Calu3 (cell line): ENCODE results near the gene PCDH9. TPM values are rescaled to one million over a fixed set of nuclear protein-coding genes. Genes with fewer than 3 reads are reported as not detected.

Experiments used
- BruUV-seq: library from RNA; stranded (reverse); fragments of 400-500 nt; replicated peaks from 2 replicates; lab custom pipeline; 2021; lab: Mats Ljungman, UMichigan
- CTCF ChIA-PET: fragments of 300-600 bp; sonication (Branson Sonifier 250); formaldehyde crosslinking; loops from one replicate; lab custom pipeline; 2022; ENCODE audit warnings: antibody characterized with exemption; lab: Charles Lee
- DNase-seq: peaks from one replicate; pipeline ENCODE4 v3.0.0; 2022
- H3K27ac Mint-ChIP-seq: one replicate; pipeline ENCODE4 v1.8.0; 2022; ENCODE audit warnings: mixed read lengths; ENCODE audit not compliant: unreplicated experiment
- H3K27me3 Mint-ChIP-seq: one replicate; pipeline ENCODE4 v1.8.0; 2022; ENCODE audit warnings: mixed read lengths; ENCODE audit not compliant: unreplicated experiment
- H3K36me3 Mint-ChIP-seq: one replicate; pipeline ENCODE4 v1.8.0; 2022; ENCODE audit warnings: mild to moderate bottlenecking, moderate library complexity, mixed read lengths; ENCODE audit not compliant: insufficient read depth, unreplicated experiment
- H3K4me1 Mint-ChIP-seq: one replicate; pipeline ENCODE4 v1.8.0; 2022; ENCODE audit warnings: mild to moderate bottlenecking, low read depth, mixed read lengths; ENCODE audit not compliant: unreplicated experiment
- H3K4me3 Mint-ChIP-seq: one replicate; pipeline ENCODE4 v1.8.0; 2022; ENCODE audit warnings: mild to moderate bottlenecking, low read depth, moderate library complexity, mixed read lengths; ENCODE audit not compliant: unreplicated experiment
- H3K9me3 Mint-ChIP-seq: one replicate; pipeline ENCODE4 v1.8.0; 2022; ENCODE audit warnings: low read depth, mixed read lengths; ENCODE audit not compliant: unreplicated experiment
- CTCF ChIP-seq: fragments of 200-600 bp; IDR thresholded peaks from one replicate; pipeline ENCODE4 v1.8.0; 2022; ENCODE audit warnings: antibody characterized with exemption; ENCODE audit not compliant: unreplicated experiment
- intact Hi-C: fragments of 100-400 bp; cut with micrococcal nuclease; formaldehyde crosslinking; loops from one replicate; pipeline ENCODE4 v1.10.0; 2022; ENCODE audit not compliant: unreplicated experiment
- total RNA-seq: library from RNA; stranded (reverse); gene quantifications from 2 replicates; pipeline ENCODE4 v1.2.3, GENCODE V29; 2022

PCDH9 gene
- total RNA-seq, 1 experiment from 2014 or later: 1.3 TPM

- CTCF ChIA-PET: no interaction called here
- intact Hi-C loops: loop anchor here (10.0 kb wide), 1 partner anchor 138 kb away; no protein-coding TSS in a partner anchor
- H3K27me3 Mint-ChIP-seq: no peaks in the 10 kb centered on the region
- no peak overlapping the region for H3K4me3 Mint-ChIP-seq
- no TSS peak for BruUV-seq
- peaks cover 10% of the 10 kb centered on the region for H3K4me1 Mint-ChIP-seq
- H3K9me3 Mint-ChIP-seq: peaks cover 4% of the 10 kb centered on the region
- no peak for TF ChIP-seq CTCF
- no peak for DNase-seq
- H3K27ac Mint-ChIP-seq: no peak overlapping the region
- H3K36me3 Mint-ChIP-seq: no peaks in the 10 kb centered on the region
These were observed 153.8 kb downstream of the PCDH9 start for GRCh38 chr13:67076378-67076777.

- BruUV-seq: no TSS peak
- Mint-ChIP-seq H3K4me1 (peaks cover 10% of the 10 kb centered on the region), H3K9me3 (peaks cover 4% of the 10 kb centered on the region), H3K36me3 (no peaks in the 10 kb centered on the region), H3K4me3 (no peak overlapping the region), H3K27me3 (no peaks in the 10 kb centered on the region), H3K27ac (no peak overlapping the region)
- no peak for TF ChIP-seq CTCF
- CTCF ChIA-PET: no interaction called here
- intact Hi-C loops: loop anchor here (10.0 kb wide), 1 partner anchor 140 kb away; no protein-coding TSS in a partner anchor
- DNase-seq: no peak
These were observed 154.9 kb downstream of the PCDH9 start for GRCh38 chr13:67075239-67075638.

DNA sequence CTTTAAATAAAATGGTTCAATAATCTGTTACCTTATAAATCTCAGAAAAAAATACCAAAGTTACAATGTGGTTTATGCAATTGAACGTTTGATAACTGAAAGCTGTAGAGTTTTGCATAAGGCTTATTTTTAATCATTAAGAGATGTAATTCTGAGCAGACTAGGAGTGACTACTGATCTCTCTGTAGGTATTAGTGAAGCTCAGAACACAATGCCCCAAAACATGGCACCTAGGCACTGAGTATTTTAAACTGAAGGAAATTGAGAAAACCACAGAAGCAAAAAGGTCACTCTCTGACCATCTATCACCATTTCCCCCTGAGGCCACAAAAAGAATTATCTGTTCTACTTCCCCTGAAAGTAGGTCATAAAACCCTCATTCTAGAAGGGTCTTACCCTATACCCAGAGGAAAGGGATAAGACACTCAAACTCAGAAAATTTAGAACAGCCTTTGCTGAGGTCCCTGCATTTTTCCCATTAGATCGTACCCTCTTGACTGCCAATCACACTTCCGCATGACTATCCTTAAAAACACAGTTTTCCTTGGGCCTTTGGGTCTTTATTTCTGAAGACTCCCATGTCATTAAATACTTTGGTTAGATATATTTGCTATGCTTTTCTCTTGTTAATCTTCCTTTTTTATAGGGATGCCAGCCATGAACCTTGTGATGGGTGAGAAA, 158.1 kb downstream of the PCDH9 start:
- no TSS peak for BruUV-seq
- intact Hi-C loops: loop anchor here (10.0 kb wide), 1 partner anchor 143 kb away; no protein-coding TSS in a partner anchor
- TF ChIP-seq CTCF: no peak
- H3K4me3 Mint-ChIP-seq: no peak overlapping the region
- no peaks in the 10 kb centered on the region for H3K36me3 Mint-ChIP-seq
- H3K9me3 Mint-ChIP-seq: no peaks in the 10 kb centered on the region
- H3K4me1 Mint-ChIP-seq: peaks cover 4% of the 10 kb centered on the region
- H3K27ac Mint-ChIP-seq: no peak overlapping the region
- H3K27me3 Mint-ChIP-seq: no peaks in the 10 kb centered on the region
- CTCF ChIA-PET: no interaction called here
- no peak for DNase-seq

- Mint-ChIP-seq H3K36me3 (no peaks in the 10 kb centered on the region), H3K9me3 (no peaks in the 10 kb centered on the region), H3K4me1 (no peaks in the 10 kb centered on the region), H3K27me3 (no peaks in the 10 kb centered on the region), H3K4me3 (no peak overlapping the region), H3K27ac (no peak overlapping the region)
- DNase-seq: no peak
- no peak for TF ChIP-seq CTCF
- CTCF ChIA-PET: no interaction called here
- intact Hi-C loops: loop anchor here (10.0 kb wide), 1 partner anchor 144 kb away; no protein-coding TSS in a partner anchor
- BruUV-seq: no TSS peak
These were observed 159.8 kb downstream of the PCDH9 start for GRCh38 chr13:67070306-67070705.
